Right atrium auricular region (tissue), 2 donors: ENCODE measurements around the gene C3. TPM values are rescaled to one million over a fixed set of nuclear protein-coding genes. Genes with fewer than 3 reads are reported as not detected.

Source experiments
- DNase-seq: peaks from one replicate; pipeline ENCODE4 v3.0.0-alpha.2; 2019; ENCODE audit warnings: low spot score
- H3K27ac ChIP-seq, 2 donors: fragments of 200-600 bp; sonication (generic); 1 replicate in 1 of 2; 2 replicates in 1 of 2; pipeline ENCODE4 v1.5.1; 2016 to 2019
- H3K27me3 ChIP-seq, 2 donors: fragments of 200-600 bp; sonication (generic); one replicate each; pipeline versions ENCODE4 v1.5.1 to v1.6.0; 2017 to 2019
- H3K36me3 ChIP-seq: fragments of 200-600 bp; sonication (generic); one replicate; pipeline ENCODE4 v1.5.1; 2016
- H3K4me1 ChIP-seq, 2 donors: fragments of 200-600 bp; sonication (generic); one replicate each; pipeline versions ENCODE4 v1.5.1 to v1.6.0; 2017 to 2019
- H3K4me3 ChIP-seq, 2 donors: fragments of 200-600 bp; sonication (generic); 1 replicate in 1 of 2; 2 replicates in 1 of 2; pipeline ENCODE4 v1.5.1; 2017 to 2019; ENCODE audit warnings: mild to moderate bottlenecking in 1 of 2, moderate library complexity in 1 of 2
- H3K9me3 ChIP-seq, 2 donors: fragments of 200-600 bp; sonication (generic); one replicate each; pipeline ENCODE4 v1.5.1; 2019
- total RNA-seq, 2 donors: library from RNA; depleted of rRNA; stranded (reverse); fragments of >200 nt; gene quantifications; one replicate each; pipeline ENCODE4 v1.1.0, GENCODE V29; 2016
- TF ChIP-seq, protein P1 (sequence below), 2 donors: fragments of 200-600 bp; sonication (generic); IDR thresholded peaks; one replicate each; pipeline ENCODE4 v1.5.1; 2019; ENCODE audit warnings: antibody characterized with exemption in 2 of 2

Gene C3
- total RNA-seq, 2 donors from 2014 or later = 419 to 1,709 TPM

DNA sequence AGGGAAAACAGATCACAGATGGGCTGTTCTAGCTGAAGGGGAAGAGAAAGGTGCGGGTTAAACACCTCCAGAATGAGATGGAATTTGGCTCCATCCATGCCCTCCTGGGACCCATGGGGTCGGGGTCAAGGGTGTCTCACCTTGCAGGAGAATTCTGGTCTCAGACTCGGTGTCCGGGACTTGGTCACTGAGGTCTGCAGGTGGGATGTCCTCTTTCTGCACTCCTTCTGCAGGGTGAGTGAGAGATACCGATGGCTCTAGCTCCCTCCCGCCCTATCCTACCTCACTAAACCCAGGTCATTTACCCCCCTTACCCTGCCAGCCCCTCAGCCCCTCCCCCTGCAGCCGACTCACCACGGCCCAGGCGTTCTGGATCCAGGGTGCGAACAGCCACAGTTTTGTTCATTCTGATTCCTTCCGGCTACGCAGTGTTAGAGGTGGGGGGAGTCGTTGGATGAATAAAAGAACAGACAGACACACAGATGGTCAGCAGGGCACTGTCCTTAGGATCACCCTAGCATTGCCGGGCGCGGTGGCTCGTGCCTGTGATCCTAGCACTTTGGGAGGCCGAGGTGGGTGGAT is 24.1 kb downstream of the C3 start:
- H3K4me1 ChIP-seq = no peaks in the 10 kb centered on the region
- H3K36me3 ChIP-seq = no peaks in the 10 kb centered on the region
- TF ChIP-seq, protein P1, sequence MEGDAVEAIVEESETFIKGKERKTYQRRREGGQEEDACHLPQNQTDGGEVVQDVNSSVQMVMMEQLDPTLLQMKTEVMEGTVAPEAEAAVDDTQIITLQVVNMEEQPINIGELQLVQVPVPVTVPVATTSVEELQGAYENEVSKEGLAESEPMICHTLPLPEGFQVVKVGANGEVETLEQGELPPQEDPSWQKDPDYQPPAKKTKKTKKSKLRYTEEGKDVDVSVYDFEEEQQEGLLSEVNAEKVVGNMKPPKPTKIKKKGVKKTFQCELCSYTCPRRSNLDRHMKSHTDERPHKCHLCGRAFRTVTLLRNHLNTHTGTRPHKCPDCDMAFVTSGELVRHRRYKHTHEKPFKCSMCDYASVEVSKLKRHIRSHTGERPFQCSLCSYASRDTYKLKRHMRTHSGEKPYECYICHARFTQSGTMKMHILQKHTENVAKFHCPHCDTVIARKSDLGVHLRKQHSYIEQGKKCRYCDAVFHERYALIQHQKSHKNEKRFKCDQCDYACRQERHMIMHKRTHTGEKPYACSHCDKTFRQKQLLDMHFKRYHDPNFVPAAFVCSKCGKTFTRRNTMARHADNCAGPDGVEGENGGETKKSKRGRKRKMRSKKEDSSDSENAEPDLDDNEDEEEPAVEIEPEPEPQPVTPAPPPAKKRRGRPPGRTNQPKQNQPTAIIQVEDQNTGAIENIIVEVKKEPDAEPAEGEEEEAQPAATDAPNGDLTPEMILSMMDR (IDR thresholded peaks at IDR 0.05) = no peak
- no peaks in the 10 kb centered on the region for H3K9me3 ChIP-seq
- H3K27me3 ChIP-seq = no peaks in the 10 kb centered on the region
- H3K4me3 ChIP-seq = no peak overlapping the region
- DNase-seq = no peak
- H3K27ac ChIP-seq = no peak overlapping the region

DNA sequence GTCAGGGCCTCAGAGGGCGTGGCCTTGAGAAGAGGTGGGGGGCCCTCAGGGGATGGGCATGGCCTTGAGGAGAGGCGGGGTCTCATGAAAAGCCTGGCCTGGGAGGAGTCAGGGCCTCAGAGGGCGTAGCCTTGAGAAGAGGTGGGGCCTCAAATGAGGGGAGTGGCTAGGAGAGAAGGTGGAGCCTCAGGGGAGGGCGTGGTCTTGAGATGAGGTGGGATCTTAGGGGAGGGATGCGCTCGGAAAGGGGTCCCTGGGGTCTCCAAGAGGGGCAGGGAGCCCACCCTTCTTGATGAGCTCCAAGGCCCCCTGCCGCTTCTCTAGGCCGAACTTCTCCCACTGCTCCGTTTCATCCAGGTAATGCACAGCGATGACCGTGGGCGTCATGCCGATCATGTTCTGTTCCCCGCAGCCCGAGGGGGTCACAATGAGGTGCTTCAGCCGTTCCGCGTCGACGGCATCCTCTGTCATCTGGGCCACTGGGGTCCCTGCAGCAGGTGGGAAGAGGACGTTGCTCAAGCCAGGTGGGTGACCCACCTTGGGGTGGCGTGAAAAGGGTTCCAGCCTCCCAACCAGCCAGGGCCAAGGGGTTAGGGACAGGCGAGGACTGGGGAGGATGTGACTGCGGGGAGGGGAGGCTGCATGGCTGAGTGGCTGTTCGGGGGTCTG is 26.2 kb downstream of the C3 start:
- no peak overlapping the region for H3K4me3 ChIP-seq
- H3K4me1 ChIP-seq = no peaks in the 10 kb centered on the region
- no peaks in the 10 kb centered on the region for H3K27me3 ChIP-seq
- DNase-seq = no peak
- no peaks in the 10 kb centered on the region for H3K9me3 ChIP-seq
- no peaks in the 10 kb centered on the region for H3K36me3 ChIP-seq
- TF ChIP-seq, protein P1 (IDR thresholded peaks at IDR 0.05) = no peak
- H3K27ac ChIP-seq = no peak overlapping the region

DNA sequence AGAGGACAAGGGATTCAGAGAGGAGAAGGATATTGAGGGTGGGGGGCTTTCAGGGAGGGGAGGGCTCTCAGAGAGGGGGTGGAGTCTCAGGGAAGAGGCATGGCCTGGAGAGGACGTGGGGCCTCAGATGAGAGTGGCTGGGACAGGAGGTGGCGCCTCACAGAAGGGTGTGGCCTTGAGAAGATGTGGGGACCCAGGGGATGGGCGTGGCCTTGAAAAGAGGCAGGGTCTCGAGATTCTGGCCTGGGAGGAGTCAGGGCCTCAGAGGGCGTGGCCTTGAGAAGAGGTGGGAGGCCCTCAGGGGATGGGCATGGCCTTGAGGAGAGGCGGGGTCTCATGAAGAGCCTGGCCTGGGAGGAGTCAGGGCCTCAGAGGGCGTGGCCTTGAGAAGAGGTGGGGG is 26.8 kb downstream of the C3 start:
- Histone ChIP-seq H3K4me1 (no peaks in the 10 kb centered on the region), H3K27me3 (no peaks in the 10 kb centered on the region), H3K9me3 (no peaks in the 10 kb centered on the region), H3K36me3 (no peaks in the 10 kb centered on the region), H3K27ac (no peak overlapping the region), H3K4me3 (no peak overlapping the region)
- DNase-seq = no peak
- TF ChIP-seq, protein P1 (IDR thresholded peaks at IDR 0.05) = no peak

DNA sequence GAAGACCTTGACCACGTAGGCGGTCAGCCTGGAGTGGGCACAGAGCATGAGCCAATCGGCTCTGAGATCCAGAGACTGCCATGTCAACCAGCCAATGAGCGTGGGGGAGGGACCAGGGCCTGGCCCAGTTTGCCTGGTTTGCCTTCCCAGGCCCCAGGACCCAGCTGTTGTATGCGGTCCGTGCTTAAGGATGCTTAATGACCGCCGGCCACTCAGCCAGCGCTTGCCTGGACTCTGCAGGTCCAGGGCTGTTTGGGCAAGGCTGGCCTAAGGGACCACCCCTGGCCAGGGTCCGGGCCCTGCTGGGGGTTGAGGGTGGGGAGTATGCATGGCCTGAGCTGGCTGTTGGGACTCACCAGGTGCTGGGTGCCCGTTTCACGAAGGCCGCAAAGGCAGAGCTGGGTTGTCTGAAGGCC is 27.4 kb downstream of the C3 start:
- Histone ChIP-seq H3K27ac (no peak overlapping the region), H3K4me3 (no peak overlapping the region), H3K27me3 (no peaks in the 10 kb centered on the region), H3K36me3 (no peaks in the 10 kb centered on the region), H3K9me3 (no peaks in the 10 kb centered on the region), H3K4me1 (no peaks in the 10 kb centered on the region)
- no peak for DNase-seq
- TF ChIP-seq, protein P1 (IDR thresholded peaks at IDR 0.05) = no peak

DNA sequence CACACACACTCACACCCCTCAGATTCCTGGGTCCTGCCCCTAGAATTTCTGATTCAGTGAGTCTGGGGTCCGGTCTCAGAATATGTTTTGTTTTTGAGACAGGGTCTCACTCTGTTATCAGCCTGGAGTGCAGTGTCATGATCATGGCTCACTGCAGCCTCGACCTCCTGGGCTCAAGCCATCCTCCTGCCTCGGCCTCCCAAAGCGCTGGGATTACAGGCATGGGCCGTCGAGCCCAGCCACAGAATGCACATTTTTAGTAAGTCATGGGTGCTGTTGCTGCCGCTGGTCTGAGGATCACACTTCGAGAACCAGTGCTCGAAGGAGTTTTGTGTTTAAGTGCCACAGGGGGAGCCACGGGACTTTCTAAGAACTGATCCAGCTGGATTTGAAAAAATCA is 28.4 kb downstream of the C3 start:
- Histone ChIP-seq H3K4me1 (no peaks in the 10 kb centered on the region), H3K27me3 (no peaks in the 10 kb centered on the region), H3K36me3 (no peaks in the 10 kb centered on the region), H3K27ac (no peak overlapping the region), H3K4me3 (no peak overlapping the region), H3K9me3 (no peaks in the 10 kb centered on the region)
- DNase-seq = no peak
- TF ChIP-seq, protein P1 (IDR thresholded peaks at IDR 0.05) = no peak

DNA sequence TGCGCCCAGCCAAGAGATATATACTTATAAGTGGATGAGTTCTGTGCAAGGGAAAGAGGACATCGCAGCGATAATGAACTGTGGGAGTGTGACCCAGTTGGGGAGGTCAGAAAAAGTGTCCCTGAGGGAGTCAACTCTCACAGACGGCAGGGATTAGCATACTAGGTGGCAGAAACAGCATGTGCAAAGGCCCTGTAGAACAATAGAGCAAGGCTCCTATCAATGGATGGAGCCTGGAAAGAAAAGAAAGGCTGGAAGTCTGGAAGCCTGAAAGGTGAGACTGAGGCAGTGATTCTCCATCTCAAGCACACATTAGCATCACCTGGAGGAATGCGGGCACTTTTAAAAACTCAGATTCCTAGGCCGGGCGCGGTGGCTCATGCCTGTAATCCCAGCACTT is 29.1 kb downstream of the C3 start:
- no peaks in the 10 kb centered on the region for H3K36me3 ChIP-seq
- H3K4me1 ChIP-seq = no peaks in the 10 kb centered on the region
- H3K27ac ChIP-seq = no peak overlapping the region
- no peaks in the 10 kb centered on the region for H3K27me3 ChIP-seq
- TF ChIP-seq, protein P1 (IDR thresholded peaks at IDR 0.05) = no peak
- H3K9me3 ChIP-seq = no peaks in the 10 kb centered on the region
- no peak for DNase-seq
- no peak overlapping the region for H3K4me3 ChIP-seq
